Measurements from ENCODE around the gene MSX2. TPM values are rescaled to one million over a fixed set of nuclear protein-coding genes. Genes with fewer than 3 reads are reported as not detected.

Gene MSX2
- total and polyA plus RNA-seq, 4 donors: 0.34 to 2.1 (median 0.80) TPM

DNA sequence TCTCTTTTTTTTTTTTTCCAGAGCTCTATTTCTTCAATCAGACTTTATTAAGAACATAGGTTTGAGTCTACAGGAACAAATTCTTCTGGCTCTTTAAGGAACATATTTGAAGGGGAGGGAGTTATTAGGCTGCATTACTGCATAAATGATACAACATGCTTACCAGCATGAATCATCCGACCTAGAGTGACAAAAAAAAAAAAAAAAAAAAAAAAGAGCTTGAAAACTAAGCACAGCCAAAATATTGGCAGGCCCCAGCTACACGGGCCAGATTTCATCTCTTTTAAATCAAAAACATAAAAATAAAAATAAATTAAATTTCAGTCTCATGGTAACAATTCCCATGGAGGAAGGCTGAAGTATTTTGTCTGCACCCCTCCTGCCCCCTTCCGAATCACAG is 26.3 kb downstream of the MSX2 start:
- Histone ChIP-seq H3K27ac (ENCODE audit: low read depth in 1 of 2, low read length in 1 of 2) (no peak overlapping the region), H3K9me3 (ENCODE audit: control insufficient read depth in 4 of 4, insufficient read depth in 3 of 4, low read length in 3 of 4) (no peaks in the 10 kb centered on the region), H3K9ac (ENCODE audit: insufficient read depth in 1 of 2, low read length in 2 of 2) (no peak overlapping the region), H3K27me3 (ENCODE audit: control insufficient read depth in 3 of 3, insufficient read depth in 3 of 3, low read length in 2 of 3) (peaks cover 16 to 26% (median 21%) of the 10 kb centered on the region in 3 donors), H3K4me3 (no peak overlapping the region), H3K36me3 (ENCODE audit: control insufficient read depth in 4 of 4, insufficient read depth in 4 of 4, low read length in 4 of 4) (no peaks in the 10 kb centered on the region), H3K4me1 (ENCODE audit: control insufficient read depth in 5 of 5, insufficient read depth in 5 of 5, low read length in 5 of 5) (peaks cover 0 to 5% (median 0%) of the 10 kb centered on the region in 5 donors)
- TF ChIP-seq, protein P1, sequence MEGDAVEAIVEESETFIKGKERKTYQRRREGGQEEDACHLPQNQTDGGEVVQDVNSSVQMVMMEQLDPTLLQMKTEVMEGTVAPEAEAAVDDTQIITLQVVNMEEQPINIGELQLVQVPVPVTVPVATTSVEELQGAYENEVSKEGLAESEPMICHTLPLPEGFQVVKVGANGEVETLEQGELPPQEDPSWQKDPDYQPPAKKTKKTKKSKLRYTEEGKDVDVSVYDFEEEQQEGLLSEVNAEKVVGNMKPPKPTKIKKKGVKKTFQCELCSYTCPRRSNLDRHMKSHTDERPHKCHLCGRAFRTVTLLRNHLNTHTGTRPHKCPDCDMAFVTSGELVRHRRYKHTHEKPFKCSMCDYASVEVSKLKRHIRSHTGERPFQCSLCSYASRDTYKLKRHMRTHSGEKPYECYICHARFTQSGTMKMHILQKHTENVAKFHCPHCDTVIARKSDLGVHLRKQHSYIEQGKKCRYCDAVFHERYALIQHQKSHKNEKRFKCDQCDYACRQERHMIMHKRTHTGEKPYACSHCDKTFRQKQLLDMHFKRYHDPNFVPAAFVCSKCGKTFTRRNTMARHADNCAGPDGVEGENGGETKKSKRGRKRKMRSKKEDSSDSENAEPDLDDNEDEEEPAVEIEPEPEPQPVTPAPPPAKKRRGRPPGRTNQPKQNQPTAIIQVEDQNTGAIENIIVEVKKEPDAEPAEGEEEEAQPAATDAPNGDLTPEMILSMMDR (IDR thresholded peaks at IDR 0.05; ENCODE audit: control extremely low read depth, extremely low read depth): no peak
- ATAC-seq (ENCODE audit: insufficient read depth, low FRiP score): no peak
- DNase-seq: no peak
- 6 to 10% methylated on average over 3 of the region's 3 CpGs for WGBS, 2 donors

- H3K27me3 ChIP-seq (ENCODE audit: control insufficient read depth in 3 of 3, insufficient read depth in 3 of 3, low read length in 2 of 3): peaks cover 16 to 26% (median 21%) of the 10 kb centered on the region in 3 donors
- H3K4me1 ChIP-seq (ENCODE audit: control insufficient read depth in 5 of 5, insufficient read depth in 5 of 5, low read length in 5 of 5): peaks cover 0 to 5% (median 0%) of the 10 kb centered on the region in 5 donors
- H3K9ac ChIP-seq (ENCODE audit: insufficient read depth in 1 of 2, low read length in 2 of 2): no peak overlapping the region
- whole genome bisulfite sequencing, 2 donors: 1 to 2% methylated on average over 82 to 89 of the region's 89 CpGs
- H3K9me3 ChIP-seq (ENCODE audit: control insufficient read depth in 4 of 4, insufficient read depth in 3 of 4, low read length in 3 of 4): no peaks in the 10 kb centered on the region
- TF ChIP-seq, protein P1 (IDR thresholded peaks at IDR 0.05; ENCODE audit: control extremely low read depth, extremely low read depth): no peak
- DNase-seq: peak; percentile 51 to 62 (median 53)
- H3K36me3 ChIP-seq (ENCODE audit: control insufficient read depth in 4 of 4, insufficient read depth in 4 of 4, low read length in 4 of 4): no peaks in the 10 kb centered on the region
- no peak overlapping the region for H3K27ac ChIP-seq (ENCODE audit: low read depth in 1 of 2, low read length in 1 of 2)
- no peak overlapping the region for H3K4me3 ChIP-seq
- no peak for ATAC-seq (ENCODE audit: insufficient read depth, low FRiP score)
Observed at GRCh38 chr5:174751154-174752000, 27.0 kb downstream of the MSX2 start.

GRCh38 chr5:174752121-174752520 is 27.7 kb downstream of the MSX2 start:
- no peaks in the 10 kb centered on the region for H3K36me3 ChIP-seq (ENCODE audit: control insufficient read depth in 4 of 4, insufficient read depth in 4 of 4, low read length in 4 of 4)
- H3K9me3 ChIP-seq (ENCODE audit: control insufficient read depth in 4 of 4, insufficient read depth in 3 of 4, low read length in 3 of 4): no peaks in the 10 kb centered on the region
- H3K27me3 ChIP-seq (ENCODE audit: control insufficient read depth in 3 of 3, insufficient read depth in 3 of 3, low read length in 2 of 3): peaks cover 16 to 25% (median 21%) of the 10 kb centered on the region in 3 donors
- H3K9ac ChIP-seq (ENCODE audit: insufficient read depth in 1 of 2, low read length in 2 of 2): no peak overlapping the region
- ATAC-seq (ENCODE audit: insufficient read depth, low FRiP score) (no peak), DNase-seq (no peak)
- peaks cover 0 to 5% (median 0%) of the 10 kb centered on the region in 5 donors for H3K4me1 ChIP-seq (ENCODE audit: control insufficient read depth in 5 of 5, insufficient read depth in 5 of 5, low read length in 5 of 5)
- TF ChIP-seq, protein P1 (IDR thresholded peaks at IDR 0.05; ENCODE audit: control extremely low read depth, extremely low read depth): no peak
- no peak overlapping the region for H3K27ac ChIP-seq (ENCODE audit: low read depth in 1 of 2, low read length in 1 of 2)
- 86 to 91% methylated on average over 5 of the region's 5 CpGs for WGBS, 2 donors
- no peak overlapping the region for H3K4me3 ChIP-seq
